ENCODE data around the gene LENEP. TPM values are rescaled to one million over a fixed set of nuclear protein-coding genes. Genes with fewer than 3 reads are reported as not detected.

Gene LENEP
- total RNA-seq, 2 experiments from 2014 or later = 0.78 to 2.3 TPM

- peaks cover 30% of the 10 kb centered on the region for H3K4me1 ChIP-seq (ENCODE audit: insufficient read depth, low read length, poor library complexity, severe bottlenecking)
- TF ChIP-seq, protein P1, sequence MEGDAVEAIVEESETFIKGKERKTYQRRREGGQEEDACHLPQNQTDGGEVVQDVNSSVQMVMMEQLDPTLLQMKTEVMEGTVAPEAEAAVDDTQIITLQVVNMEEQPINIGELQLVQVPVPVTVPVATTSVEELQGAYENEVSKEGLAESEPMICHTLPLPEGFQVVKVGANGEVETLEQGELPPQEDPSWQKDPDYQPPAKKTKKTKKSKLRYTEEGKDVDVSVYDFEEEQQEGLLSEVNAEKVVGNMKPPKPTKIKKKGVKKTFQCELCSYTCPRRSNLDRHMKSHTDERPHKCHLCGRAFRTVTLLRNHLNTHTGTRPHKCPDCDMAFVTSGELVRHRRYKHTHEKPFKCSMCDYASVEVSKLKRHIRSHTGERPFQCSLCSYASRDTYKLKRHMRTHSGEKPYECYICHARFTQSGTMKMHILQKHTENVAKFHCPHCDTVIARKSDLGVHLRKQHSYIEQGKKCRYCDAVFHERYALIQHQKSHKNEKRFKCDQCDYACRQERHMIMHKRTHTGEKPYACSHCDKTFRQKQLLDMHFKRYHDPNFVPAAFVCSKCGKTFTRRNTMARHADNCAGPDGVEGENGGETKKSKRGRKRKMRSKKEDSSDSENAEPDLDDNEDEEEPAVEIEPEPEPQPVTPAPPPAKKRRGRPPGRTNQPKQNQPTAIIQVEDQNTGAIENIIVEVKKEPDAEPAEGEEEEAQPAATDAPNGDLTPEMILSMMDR (conservative IDR thresholded peaks at IDR 0.05; ENCODE audit: low read length) = no peak
- no peak for TF ChIP-seq EZH2phosphoT487 (IDR thresholded peaks at IDR 0.05; ENCODE audit: borderline replicate concordance, low read depth, low read length)
- BruUV-seq (replicated peaks) = no TSS peak
- peaks cover 53% of the 10 kb centered on the region for H3K36me3 ChIP-seq (ENCODE audit: insufficient read depth, low read length)
- CTCF ChIA-PET (ENCODE audit: unreplicated experiment) = no interaction called here
- H3K4me3 ChIP-seq (ENCODE audit: low read depth, low read length, poor library complexity, severe bottlenecking) = peak within 1 kb of the TSS; percentile 10
- peak; percentile 37 for DNase-seq (ENCODE audit: low spot score)
- H4K20me1 ChIP-seq (ENCODE audit: insufficient read depth, low read length) = peaks cover under 1% of the 10 kb centered on the region; the same call in 1 of the 2 replicates
- H3K9me3 ChIP-seq (ENCODE audit: low read length) = no peaks in the 10 kb centered on the region
- POLR2A ChIA-PET = interaction anchor here (0.5 to 1.8 kb wide), 2 partner anchors 12 to 15 kb away, joined by 5 to 6 read pairs; partner anchors contain the start of genes FLAD1 and PBXIP1
- peak within 1 kb of the TSS; percentile 59 for H3K4me2 ChIP-seq (ENCODE audit: low read length)
- no peaks in the 10 kb centered on the region for H3K9me2 ChIP-seq (ENCODE audit: insufficient read depth, low read length)
- H2AFZ ChIP-seq (ENCODE audit: low read length) = no peak within 1 kb of the TSS
- H3K79me2 ChIP-seq (ENCODE audit: insufficient read depth, low read depth, low read length) = peaks cover 45% of the 10 kb centered on the region
- H3K27ac ChIP-seq (ENCODE audit: low read depth, low read length, poor library complexity, severe bottlenecking) = no peak within 1 kb of the TSS
- intact Hi-C loops (cut with micrococcal nuclease; ENCODE audit: unreplicated experiment) = no loop called here
These were observed 22.6 kb upstream of the LENEP start, which contains the start of gene SHC1 for GRCh38 chr1:154970631-154971340. SHC1 (minus strand) TSS chr1:154970747; CDS start chr1:154970526, 221 bp downstream.

GRCh38 chr1:154971341-154971998, 21.9 kb upstream of the LENEP start:
- BruUV-seq (replicated peaks) = no TSS peak
- ChIA-PET POLR2A (interaction anchor here (1.8 kb wide), 1 partner anchor 16 kb away, joined by 6 read pairs; the partner anchor contains the start of gene PBXIP1), CTCF (ENCODE audit: unreplicated experiment) (no interaction called here)
- no peak overlapping the region for H3K27ac ChIP-seq (ENCODE audit: low read depth, low read length, poor library complexity, severe bottlenecking)
- intact Hi-C loops (cut with micrococcal nuclease; ENCODE audit: unreplicated experiment) = no loop called here
- no peak for TF ChIP-seq EZH2phosphoT487 (IDR thresholded peaks at IDR 0.05; ENCODE audit: borderline replicate concordance, low read depth, low read length)
- TF ChIP-seq, protein P1 (conservative IDR thresholded peaks at IDR 0.05; ENCODE audit: low read length) = no peak
- H4K20me1 ChIP-seq (ENCODE audit: insufficient read depth, low read length) = peaks cover 7% of the 10 kb centered on the region; the same call in 1 of the 2 replicates
- no peaks in the 10 kb centered on the region for H3K9me2 ChIP-seq (ENCODE audit: insufficient read depth, low read length)
- DNase-seq (ENCODE audit: low spot score) = no peak
- H3K4me3 ChIP-seq (ENCODE audit: low read depth, low read length, poor library complexity, severe bottlenecking) = peak overlapping the region; percentile 10
- no peak overlapping the region for H2AFZ ChIP-seq (ENCODE audit: low read length)
- H3K36me3 ChIP-seq (ENCODE audit: insufficient read depth, low read length) = peaks cover 52% of the 10 kb centered on the region
- H3K4me1 ChIP-seq (ENCODE audit: insufficient read depth, low read length, poor library complexity, severe bottlenecking) = peaks cover 33% of the 10 kb centered on the region
- H3K9me3 ChIP-seq (ENCODE audit: low read length) = no peaks in the 10 kb centered on the region
- H3K4me2 ChIP-seq (ENCODE audit: low read length) = peak overlapping the region; percentile 59
- H3K79me2 ChIP-seq (ENCODE audit: insufficient read depth, low read depth, low read length) = peaks cover 51% of the 10 kb centered on the region
